T-helper 2 cell treated with Interferon-gamma antibody and Interleukin-4, amounts not matched to agents 5 μg/mL and 100 μg/mL, for 36 hours (primary cell): Measurements from ENCODE around the gene MYRFL.
"Not testable (repeated sequence)": the region's sequence is repeated elsewhere in the genome, so short reads cannot be mapped to it uniquely, and the experiment has no call there.

Source experiments
- DNase-seq: peaks from one replicate; pipeline ENCODE4 v3.0.0; 2021; ENCODE audit warnings: low spot score
- H3K27ac Mint-ChIP-seq: one replicate; pipeline ENCODE4 v1.8.0; 2021; ENCODE audit warnings: mild to moderate bottlenecking, mixed read lengths
- H3K27me3 Mint-ChIP-seq: one replicate; pipeline ENCODE4 v1.8.0; 2021; ENCODE audit warnings: low read depth, mixed read lengths
- H3K36me3 Mint-ChIP-seq: one replicate; pipeline ENCODE4 v1.8.0; 2021; ENCODE audit warnings: low read depth, mixed read lengths
- H3K4me1 Mint-ChIP-seq: one replicate; pipeline ENCODE4 v1.8.0; 2021; ENCODE audit warnings: low read depth, mixed read lengths
- H3K4me3 Mint-ChIP-seq: one replicate; pipeline ENCODE4 v1.8.0; 2022; ENCODE audit warnings: mild to moderate bottlenecking, moderate library complexity, mixed read lengths
- H3K9me3 Mint-ChIP-seq: one replicate; pipeline ENCODE4 v1.8.0; 2021; ENCODE audit warnings: mixed read lengths

MYRFL gene

DNA sequence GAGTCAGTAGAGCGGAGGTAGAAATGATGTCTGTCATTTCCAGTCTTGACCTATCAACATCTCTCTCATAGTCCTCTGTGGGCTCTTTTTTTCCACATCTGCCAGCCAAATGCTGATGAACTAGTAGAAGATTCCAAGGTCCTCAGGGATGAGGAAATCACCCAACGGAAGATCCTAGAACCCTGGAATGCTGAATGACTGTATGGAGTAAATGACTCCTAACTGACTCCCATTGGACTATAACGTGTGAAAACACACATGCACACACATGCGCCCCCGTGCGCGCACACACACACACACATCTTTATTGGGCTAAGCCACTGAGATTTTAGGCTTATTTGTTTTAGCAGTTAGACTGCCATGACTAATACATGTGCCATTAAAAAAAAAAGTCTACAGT lies 159.2 kb downstream of the MYRFL start:
- no peaks in the 10 kb centered on the region for H3K4me1 Mint-ChIP-seq
- no peak overlapping the region for H3K27ac Mint-ChIP-seq
- no peak overlapping the region for H3K4me3 Mint-ChIP-seq
- no peaks in the 10 kb centered on the region for H3K9me3 Mint-ChIP-seq
- H3K27me3 Mint-ChIP-seq: peaks cover 2% of the 10 kb centered on the region
- no peaks in the 10 kb centered on the region for H3K36me3 Mint-ChIP-seq
- no peak for DNase-seq

DNA sequence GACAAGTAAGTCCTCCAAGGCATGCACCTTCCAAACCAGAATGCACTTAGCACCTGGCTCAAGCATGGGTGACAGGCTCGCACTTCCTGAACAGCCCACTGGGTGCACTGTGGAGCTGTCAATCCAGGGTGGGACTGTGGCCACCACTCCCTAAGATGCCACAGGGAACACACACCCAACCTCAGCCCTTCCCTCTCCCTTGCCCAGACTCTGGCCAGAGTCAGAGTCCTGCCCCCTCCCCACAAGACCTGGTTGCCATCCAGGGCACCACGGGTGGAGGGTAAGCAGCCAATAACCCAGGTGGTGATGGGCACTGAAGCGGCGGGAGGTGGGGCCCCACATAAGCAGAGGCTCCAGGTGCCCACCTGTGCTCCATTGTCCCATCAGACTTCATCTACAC lies 160.6 kb downstream of the MYRFL start:
- Mint-ChIP-seq H3K4me1 (no peaks in the 10 kb centered on the region), H3K4me3 (no peak overlapping the region), H3K36me3 (no peaks in the 10 kb centered on the region), H3K9me3 (no peaks in the 10 kb centered on the region), H3K27ac (no peak overlapping the region), H3K27me3 (peaks cover 2% of the 10 kb centered on the region)
- DNase-seq: no peak

DNA sequence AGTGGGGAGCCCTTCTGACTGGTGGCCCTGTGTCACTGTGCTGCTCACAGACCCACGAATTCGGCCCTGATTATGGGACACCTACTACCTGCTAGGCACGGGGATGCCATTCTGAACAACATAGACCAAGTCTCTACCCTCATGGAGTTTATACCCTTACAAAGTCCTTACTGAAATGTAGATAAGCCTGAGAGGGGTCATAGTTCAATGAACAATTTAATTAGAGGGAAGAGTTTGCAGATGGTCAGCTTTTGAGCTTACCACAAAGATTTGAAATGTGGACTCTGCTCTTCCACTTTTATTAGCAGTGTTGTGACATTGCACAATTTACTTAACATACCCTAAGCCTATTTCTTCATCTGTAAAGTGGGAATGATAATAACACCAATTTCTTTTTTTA lies 161.1 kb downstream of the MYRFL start:
- Mint-ChIP-seq H3K27me3 (peaks cover under 1% of the 10 kb centered on the region), H3K4me3 (no peak overlapping the region), H3K27ac (no peak overlapping the region), H3K4me1 (no peaks in the 10 kb centered on the region), H3K9me3 (no peaks in the 10 kb centered on the region), H3K36me3 (no peaks in the 10 kb centered on the region)
- DNase-seq: no peak

DNA sequence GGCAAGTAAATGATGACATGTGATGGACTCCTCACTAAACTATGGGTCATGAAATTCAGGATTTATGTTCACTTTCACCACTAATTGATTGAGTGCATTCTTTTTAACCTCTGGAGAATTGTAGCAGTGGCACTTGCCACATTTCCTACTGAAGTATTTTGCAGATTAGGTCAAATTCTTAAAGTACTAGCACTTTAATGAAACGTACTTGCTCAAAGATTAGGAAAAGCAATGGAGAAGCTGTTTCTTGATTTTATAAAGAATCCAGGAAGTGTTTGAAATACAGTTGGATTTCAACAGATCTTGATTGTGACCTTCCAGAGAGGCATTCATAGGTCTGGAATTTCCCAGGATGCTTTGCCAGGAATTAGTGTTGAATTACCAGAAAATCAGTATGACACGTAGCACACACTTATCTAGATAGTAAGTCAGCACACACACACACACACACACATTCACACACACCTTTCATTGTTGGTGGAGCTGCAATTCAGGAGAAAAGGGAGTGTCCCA lies 162.6 kb downstream of the MYRFL start:
- no peak for DNase-seq
- Mint-ChIP-seq H3K27ac (no peak overlapping the region), H3K36me3 (no peaks in the 10 kb centered on the region), H3K27me3 (no peaks in the 10 kb centered on the region), H3K4me1 (no peaks in the 10 kb centered on the region), H3K9me3 (no peaks in the 10 kb centered on the region), H3K4me3 (no peak overlapping the region)

DNA sequence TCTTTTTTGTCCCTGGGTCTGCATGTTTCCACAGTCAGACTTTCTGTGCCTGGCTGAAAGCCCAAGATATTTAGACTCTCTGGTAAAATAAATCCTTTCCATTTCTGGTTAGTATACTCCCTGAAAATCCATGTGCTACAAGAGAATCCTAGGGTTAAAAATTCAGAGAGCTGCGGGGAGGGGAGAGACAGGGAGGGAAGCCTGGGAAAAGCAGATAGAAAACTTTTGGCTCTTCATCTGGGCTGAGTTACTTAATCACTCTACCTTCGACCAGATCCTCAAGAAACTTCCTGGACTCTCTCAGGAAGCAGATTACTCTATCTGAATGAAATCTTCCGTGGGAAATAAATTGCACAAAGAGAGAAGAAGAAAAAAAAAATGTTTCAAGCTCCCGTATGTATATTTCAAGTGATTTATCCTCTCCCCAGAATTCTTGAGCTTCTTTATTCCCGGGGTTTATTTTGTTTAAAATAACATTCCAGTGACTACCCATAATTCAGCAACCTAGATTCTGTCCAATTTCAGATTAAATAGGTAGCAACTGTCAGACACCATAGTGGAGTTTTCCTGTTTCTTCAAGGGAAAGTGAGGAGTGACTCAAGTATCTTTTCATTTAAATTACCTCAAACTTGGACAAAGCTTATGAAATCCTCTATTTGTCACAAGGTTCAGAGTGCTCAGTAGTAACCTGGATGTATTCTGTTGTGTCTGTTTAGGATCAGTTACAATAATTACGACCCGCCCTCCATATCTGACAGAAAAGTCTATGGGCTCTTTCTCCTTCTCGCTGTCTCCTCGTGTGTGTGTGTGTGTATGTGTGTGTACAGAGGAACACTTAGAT lies 163.7 kb downstream of the MYRFL start:
- Mint-ChIP-seq H3K36me3 (no peaks in the 10 kb centered on the region), H3K27ac (no peak overlapping the region), H3K27me3 (no peaks in the 10 kb centered on the region), H3K9me3 (no peaks in the 10 kb centered on the region), H3K4me3 (no peak overlapping the region), H3K4me1 (no peaks in the 10 kb centered on the region)
- DNase-seq: no peak

DNA sequence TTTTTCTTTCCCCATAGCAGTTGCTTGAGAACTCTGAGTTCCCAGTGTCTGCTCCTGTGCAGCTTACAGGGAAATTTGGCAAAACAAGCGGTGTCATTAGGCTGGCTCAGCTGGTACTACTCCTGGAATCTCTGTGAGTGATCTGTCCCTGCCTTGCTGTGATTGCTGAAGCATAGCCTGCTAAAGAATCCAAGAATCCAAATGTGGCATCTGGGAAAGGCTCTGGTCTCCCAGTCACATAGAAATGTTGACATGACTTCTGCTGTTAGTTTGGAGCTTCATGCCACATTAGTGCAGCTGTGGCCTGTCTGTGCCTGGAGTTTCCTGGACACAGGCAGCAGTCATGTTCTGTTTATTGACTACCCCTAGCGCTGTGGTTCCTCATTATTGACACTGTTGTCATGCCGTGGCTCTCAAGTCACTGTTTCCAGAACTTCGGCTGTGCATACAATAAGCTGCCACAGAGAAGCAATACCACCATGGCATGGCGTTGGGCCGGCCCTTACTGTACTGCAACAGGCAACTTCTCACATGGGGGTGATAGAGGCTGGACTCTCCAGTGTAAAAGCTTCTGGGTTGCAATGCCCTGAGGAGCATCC lies 166.8 kb downstream of the MYRFL start:
- no peaks in the 10 kb centered on the region for H3K36me3 Mint-ChIP-seq
- H3K4me3 Mint-ChIP-seq: no peak overlapping the region
- no peaks in the 10 kb centered on the region for H3K27me3 Mint-ChIP-seq
- H3K27ac Mint-ChIP-seq: no peak overlapping the region
- no peak for DNase-seq
- no peaks in the 10 kb centered on the region for H3K9me3 Mint-ChIP-seq
- H3K4me1 Mint-ChIP-seq: no peaks in the 10 kb centered on the region

DNA sequence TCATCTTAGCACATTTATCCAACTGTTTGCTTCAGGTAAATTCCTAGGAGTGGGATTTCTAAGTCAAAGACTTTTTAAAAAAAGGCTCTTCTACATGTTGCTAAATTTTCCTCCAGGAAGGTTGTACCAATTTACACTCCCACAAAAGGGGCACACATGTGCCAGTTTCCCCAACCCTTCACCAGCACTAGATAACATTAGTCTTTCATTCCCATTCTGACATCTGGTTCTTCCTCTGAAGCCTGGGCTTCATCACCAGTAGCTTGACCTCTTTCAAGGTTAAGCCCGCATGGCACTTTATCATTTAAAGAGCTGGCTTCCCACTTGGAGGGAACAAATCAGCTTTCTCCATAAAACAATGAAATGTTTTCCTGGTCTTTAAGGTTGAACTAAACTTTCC lies 168.4 kb downstream of the MYRFL start:
- Mint-ChIP-seq H3K36me3 (no peaks in the 10 kb centered on the region), H3K27ac (no peak overlapping the region), H3K4me1 (no peaks in the 10 kb centered on the region), H3K4me3 (no peak overlapping the region), H3K27me3 (no peaks in the 10 kb centered on the region), H3K9me3 (no peaks in the 10 kb centered on the region)
- no peak for DNase-seq

DNA sequence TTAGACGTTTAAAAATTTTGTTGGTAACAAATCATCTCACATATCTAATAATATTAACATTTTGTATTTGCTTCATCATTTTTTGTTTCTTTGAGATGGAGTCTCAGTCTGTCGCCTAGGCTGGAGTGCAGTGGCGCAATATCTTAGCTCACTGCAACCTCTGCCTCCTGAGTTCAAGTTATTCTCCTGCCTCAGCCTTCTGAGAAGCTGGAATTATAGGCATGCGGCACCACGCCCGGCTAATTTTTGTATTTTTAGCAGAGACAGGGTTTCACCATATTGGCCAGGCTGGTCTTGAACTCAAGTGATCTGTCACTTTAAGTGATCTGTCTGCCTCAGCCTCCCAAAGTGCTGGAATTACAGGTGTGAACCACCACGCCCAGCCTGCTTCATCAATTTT lies 169.1 kb downstream of the MYRFL start:
- H3K9me3 Mint-ChIP-seq, H3K27ac Mint-ChIP-seq: not testable (repeated sequence)

DNA sequence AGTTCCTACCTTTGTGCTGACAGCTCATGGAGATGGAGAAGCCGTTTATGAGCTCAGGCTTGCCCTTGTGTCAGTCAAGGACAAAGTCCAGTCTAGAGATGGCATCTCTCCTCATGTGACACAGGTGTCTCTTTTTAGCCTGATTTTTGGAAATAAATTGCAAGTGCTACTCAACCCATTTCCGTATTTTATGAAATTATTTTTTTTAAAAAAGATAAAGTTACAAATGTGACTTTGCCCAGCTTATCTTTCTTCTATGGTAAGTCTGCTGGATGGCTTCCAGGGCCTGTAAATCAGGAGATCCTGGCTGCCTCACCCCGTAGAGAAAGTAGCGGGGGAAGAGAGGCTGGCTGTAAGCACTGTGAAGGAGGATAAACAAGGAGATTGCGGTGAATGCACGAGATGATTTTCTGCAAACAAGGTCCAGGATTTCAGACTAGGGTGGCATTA lies 169.7 kb downstream of the MYRFL start:
- no peak overlapping the region for H3K27ac Mint-ChIP-seq
- H3K36me3 Mint-ChIP-seq: no peaks in the 10 kb centered on the region
- no peaks in the 10 kb centered on the region for H3K9me3 Mint-ChIP-seq
- H3K4me3 Mint-ChIP-seq: no peak overlapping the region
- H3K27me3 Mint-ChIP-seq: no peaks in the 10 kb centered on the region
- DNase-seq: no peak
- H3K4me1 Mint-ChIP-seq: no peaks in the 10 kb centered on the region

More for the DNA sequence above, 169.1 kb downstream of the MYRFL start:
- not testable (repeated sequence) for H3K27me3 Mint-ChIP-seq, DNase-seq, H3K4me3 Mint-ChIP-seq, H3K36me3 Mint-ChIP-seq, H3K4me1 Mint-ChIP-seq

DNA sequence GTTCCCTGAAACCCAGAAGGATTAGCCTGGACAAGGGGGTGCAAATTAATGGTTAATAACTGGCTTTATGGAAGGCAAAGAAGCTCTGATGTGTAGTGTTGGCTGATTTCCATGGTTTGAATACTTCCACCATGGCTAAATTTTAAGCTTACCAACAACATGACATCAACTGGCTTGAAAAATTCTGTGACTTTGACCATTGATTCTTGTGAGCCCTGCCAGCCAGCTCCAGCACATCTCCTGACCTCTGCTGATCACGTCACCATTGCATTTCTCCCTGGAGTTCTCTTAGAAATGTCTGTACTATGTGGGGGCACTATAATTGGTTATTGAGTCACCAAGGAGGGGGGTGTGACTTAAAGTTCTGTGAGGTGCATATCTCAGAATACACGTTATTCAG lies 171.2 kb downstream of the MYRFL start:
- Mint-ChIP-seq H3K4me3 (no peak overlapping the region), H3K9me3 (no peaks in the 10 kb centered on the region), H3K27ac (no peak overlapping the region), H3K27me3 (no peaks in the 10 kb centered on the region), H3K36me3 (no peaks in the 10 kb centered on the region), H3K4me1 (no peaks in the 10 kb centered on the region)
- DNase-seq: no peak

DNA sequence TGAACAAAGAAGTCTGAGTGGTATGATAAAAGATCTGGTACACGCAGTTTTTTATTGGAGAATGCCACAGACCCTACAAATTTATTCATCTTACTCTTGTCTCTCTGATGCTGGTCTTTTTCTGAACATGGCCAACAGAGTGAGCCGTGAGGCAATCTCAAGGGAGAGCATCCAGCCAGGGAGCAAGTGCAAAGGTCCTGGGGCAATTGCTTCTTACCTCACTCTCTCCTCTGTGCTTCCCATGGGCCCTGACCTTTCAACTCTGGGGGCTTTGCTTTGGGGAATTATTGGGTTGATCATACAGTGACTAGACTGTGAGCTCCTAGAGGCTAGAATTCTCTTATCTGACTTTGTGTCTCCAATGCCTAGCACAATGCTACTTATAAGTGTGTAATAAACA lies 171.7 kb downstream of the MYRFL start:
- Mint-ChIP-seq H3K9me3 (no peaks in the 10 kb centered on the region), H3K27ac (no peak overlapping the region), H3K36me3 (no peaks in the 10 kb centered on the region), H3K27me3 (no peaks in the 10 kb centered on the region), H3K4me1 (no peaks in the 10 kb centered on the region), H3K4me3 (no peak overlapping the region)
- no peak for DNase-seq

DNA sequence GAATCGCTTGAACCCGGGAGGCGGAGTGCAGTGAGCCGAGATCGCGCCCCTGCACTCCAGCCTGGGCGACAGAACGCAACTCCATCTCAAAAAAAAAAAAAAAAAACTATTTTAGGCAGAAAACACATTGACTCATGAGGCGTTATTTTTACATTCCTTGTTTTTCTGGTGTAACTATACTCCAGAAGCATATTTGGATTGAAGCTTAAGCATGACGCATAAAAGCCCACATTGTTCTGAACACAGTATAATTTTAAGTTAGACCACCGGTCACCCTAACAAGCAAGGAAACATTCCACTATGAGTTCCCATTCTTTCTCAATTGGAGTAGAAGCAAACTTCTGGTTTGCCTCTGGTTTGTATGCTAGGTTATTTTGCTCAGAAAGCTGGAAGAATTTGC lies 173.0 kb downstream of the MYRFL start:
- H3K4me3 Mint-ChIP-seq: no peak overlapping the region
- H3K27me3 Mint-ChIP-seq: no peaks in the 10 kb centered on the region
- no peak for DNase-seq
- no peaks in the 10 kb centered on the region for H3K9me3 Mint-ChIP-seq
- H3K27ac Mint-ChIP-seq: no peak overlapping the region
- H3K4me1 Mint-ChIP-seq: no peaks in the 10 kb centered on the region
- no peaks in the 10 kb centered on the region for H3K36me3 Mint-ChIP-seq

DNA sequence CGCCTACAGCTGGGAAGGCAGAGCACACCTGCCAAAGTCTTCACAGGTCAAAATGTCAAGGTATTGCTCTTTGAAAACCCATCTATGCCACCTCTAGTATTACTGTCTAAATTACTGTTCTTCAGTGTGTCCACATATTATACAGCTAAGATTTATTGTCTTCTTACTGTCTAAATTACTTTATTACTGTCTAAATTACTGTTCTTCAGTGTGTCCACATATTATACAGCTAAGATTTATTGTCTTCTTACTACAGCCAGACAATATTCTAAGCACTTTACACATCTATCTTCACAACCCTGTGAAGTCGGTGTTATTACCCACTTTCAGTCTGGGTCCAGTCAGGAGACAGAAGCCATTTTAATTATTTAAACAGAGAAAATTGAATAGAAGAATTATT lies 173.9 kb downstream of the MYRFL start:
- Mint-ChIP-seq H3K4me1 (no peaks in the 10 kb centered on the region), H3K9me3 (no peaks in the 10 kb centered on the region), H3K36me3 (no peaks in the 10 kb centered on the region), H3K27ac (no peak overlapping the region), H3K27me3 (no peaks in the 10 kb centered on the region), H3K4me3 (no peak overlapping the region)
- no peak for DNase-seq

DNA sequence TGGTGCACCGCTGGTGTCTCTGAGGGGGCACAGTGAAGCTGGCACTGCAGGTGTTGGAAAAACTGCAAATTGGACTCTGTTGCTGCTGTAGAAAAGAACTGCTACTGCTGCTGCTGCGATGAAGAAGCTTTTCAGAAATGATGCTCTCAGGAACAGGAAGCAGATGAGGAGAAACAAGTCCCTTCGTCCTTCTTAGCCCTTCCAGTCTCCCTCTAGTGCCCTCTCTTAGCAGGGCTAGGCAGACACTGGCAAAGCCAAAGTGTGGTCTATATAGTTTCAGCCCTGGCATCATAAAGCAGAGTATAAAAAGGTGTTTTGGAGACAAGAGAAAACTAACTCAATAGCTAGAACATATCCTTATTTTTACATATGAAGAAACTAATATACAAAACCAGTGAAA lies 174.5 kb downstream of the MYRFL start:
- H3K9me3 Mint-ChIP-seq: no peaks in the 10 kb centered on the region
- H3K36me3 Mint-ChIP-seq: no peaks in the 10 kb centered on the region
- no peaks in the 10 kb centered on the region for H3K27me3 Mint-ChIP-seq
- no peak overlapping the region for H3K27ac Mint-ChIP-seq
- no peak overlapping the region for H3K4me3 Mint-ChIP-seq
- no peaks in the 10 kb centered on the region for H3K4me1 Mint-ChIP-seq
- no peak for DNase-seq
